ENCODE data around the gene NDUFA13.

The NDUFA13 gene

DNA sequence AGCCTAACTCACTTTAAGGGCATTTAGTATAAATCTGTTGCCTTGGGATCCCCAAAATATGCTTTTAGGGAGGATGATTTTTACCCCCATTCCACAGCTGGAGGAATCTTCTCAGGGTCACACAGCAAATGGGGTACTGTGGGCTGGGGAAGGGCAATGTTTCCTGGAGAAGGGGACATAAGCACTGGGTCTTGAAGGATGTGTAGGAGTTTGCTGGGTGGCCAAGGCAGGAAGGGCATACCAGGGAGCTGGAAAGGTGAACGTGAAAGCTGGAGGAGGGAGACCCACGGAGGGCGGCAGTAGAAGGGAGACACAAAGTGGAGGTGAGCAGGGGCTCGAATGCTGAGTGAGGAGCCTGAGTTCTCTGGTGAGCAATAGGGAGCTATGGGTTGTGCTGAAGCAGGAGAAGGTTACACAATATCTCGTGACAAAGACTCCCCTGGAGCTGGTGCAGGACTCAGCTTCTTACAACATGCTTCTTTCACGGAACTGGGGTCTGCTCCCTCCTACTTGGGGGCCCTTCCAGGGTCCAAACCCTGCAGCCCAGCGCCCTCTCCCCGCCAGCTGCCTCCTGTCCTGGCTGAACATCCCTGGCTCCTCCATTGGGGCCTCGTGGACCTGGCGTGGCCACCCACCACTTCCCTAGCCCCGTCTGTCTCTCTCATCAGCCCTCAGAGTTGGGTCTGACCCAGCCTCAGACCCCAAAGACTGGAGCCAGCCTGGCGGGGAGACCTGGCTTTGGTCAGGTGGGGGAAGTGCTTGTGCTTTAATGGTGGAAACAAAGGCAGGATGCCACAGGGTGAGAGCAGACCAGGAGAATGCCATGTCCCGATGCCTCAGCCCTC is 33.1 kb downstream of the NDUFA13 start:
- no peak overlapping the region for H3K4me3 ChIP-seq (ENCODE audit: low read depth, low read length, poor library complexity, severe bottlenecking)
- no peak overlapping the region for H3K4me2 ChIP-seq (ENCODE audit: low read length)
- H3K9me2 ChIP-seq (ENCODE audit: low read depth, low read length) = no peaks in the 10 kb centered on the region
- no peak for TF ChIP-seq EZH2 (IDR thresholded peaks at IDR 0.05; ENCODE audit: borderline replicate concordance, low read length)
- TF ChIP-seq, protein P1, sequence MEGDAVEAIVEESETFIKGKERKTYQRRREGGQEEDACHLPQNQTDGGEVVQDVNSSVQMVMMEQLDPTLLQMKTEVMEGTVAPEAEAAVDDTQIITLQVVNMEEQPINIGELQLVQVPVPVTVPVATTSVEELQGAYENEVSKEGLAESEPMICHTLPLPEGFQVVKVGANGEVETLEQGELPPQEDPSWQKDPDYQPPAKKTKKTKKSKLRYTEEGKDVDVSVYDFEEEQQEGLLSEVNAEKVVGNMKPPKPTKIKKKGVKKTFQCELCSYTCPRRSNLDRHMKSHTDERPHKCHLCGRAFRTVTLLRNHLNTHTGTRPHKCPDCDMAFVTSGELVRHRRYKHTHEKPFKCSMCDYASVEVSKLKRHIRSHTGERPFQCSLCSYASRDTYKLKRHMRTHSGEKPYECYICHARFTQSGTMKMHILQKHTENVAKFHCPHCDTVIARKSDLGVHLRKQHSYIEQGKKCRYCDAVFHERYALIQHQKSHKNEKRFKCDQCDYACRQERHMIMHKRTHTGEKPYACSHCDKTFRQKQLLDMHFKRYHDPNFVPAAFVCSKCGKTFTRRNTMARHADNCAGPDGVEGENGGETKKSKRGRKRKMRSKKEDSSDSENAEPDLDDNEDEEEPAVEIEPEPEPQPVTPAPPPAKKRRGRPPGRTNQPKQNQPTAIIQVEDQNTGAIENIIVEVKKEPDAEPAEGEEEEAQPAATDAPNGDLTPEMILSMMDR (IDR thresholded peaks at IDR 0.05; ENCODE audit: low read length) = no peak
- H3K79me2 ChIP-seq (ENCODE audit: insufficient read depth, low read length) = no peaks in the 10 kb centered on the region
- no peaks in the 10 kb centered on the region for H3K36me3 ChIP-seq (ENCODE audit: insufficient read depth, low read length)
- H3K27me3 ChIP-seq (ENCODE audit: insufficient read depth, low read length) = 0 out of 2 replicates have a peak, but pooled peaks cover 4% of the 10 kb centered on the region
- no peaks in the 10 kb centered on the region for H3F3A ChIP-seq (ENCODE audit: insufficient read depth, low read length)
- H4K20me1 ChIP-seq (ENCODE audit: insufficient read depth, low read length) = no peaks in the 10 kb centered on the region
- no peak overlapping the region for H2AFZ ChIP-seq (ENCODE audit: low read length)
- no peak overlapping the region for H3K27ac ChIP-seq (ENCODE audit: low read depth, low read length, poor library complexity, severe bottlenecking)
- no peak overlapping the region for H3K9ac ChIP-seq (ENCODE audit: low read length)
- no peaks in the 10 kb centered on the region for H3K4me1 ChIP-seq (ENCODE audit: insufficient read depth, low read length, severe bottlenecking)
- no peaks in the 10 kb centered on the region for H3K9me3 ChIP-seq (ENCODE audit: low read length)

DNA sequence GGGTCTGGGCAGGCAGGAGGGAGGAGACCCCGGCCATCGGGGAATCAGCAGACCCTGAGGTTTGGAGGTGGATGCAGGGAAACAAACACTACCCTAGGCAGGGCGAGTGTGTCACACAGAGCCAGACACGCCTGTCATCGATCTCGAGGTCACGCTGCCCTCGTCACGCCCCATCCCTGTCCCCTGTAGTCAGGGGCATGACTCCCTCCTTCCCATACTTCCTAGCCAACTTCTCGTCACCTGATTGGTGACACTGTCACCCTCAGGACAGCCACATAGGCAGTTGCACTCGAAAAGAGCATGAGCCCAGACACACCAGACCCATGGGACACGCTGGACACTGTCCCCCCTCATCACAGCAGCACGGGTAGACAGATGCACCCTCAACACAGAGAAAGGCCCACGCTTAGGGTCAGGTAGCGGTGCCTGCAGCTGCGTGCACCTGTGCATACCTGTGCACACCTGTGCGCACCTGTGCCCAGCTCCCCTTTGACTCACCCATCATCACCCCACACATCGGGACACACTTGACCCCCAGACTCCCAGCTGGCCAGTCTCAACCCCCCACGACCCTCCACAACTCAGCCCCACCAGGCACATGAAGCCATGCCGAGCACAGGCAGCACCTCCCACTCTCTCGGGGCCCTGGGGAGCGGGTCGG is 33.9 kb downstream of the NDUFA13 start:
- Histone ChIP-seq H3F3A (ENCODE audit: insufficient read depth, low read length) (no peaks in the 10 kb centered on the region), H3K27ac (ENCODE audit: low read depth, low read length, poor library complexity, severe bottlenecking) (no peak overlapping the region), H3K9me3 (ENCODE audit: low read length) (no peaks in the 10 kb centered on the region), H3K4me3 (ENCODE audit: low read depth, low read length, poor library complexity, severe bottlenecking) (no peak overlapping the region), H3K4me2 (ENCODE audit: low read length) (no peak overlapping the region), H3K9ac (ENCODE audit: low read length) (no peak overlapping the region), H3K4me1 (ENCODE audit: insufficient read depth, low read length, severe bottlenecking) (no peaks in the 10 kb centered on the region), H3K9me2 (ENCODE audit: low read depth, low read length) (no peaks in the 10 kb centered on the region), H2AFZ (ENCODE audit: low read length) (no peak overlapping the region), H3K27me3 (ENCODE audit: insufficient read depth, low read length) (0 out of 2 replicates have a peak, but pooled peaks cover 4% of the 10 kb centered on the region), H3K79me2 (ENCODE audit: insufficient read depth, low read length) (no peaks in the 10 kb centered on the region), H3K36me3 (ENCODE audit: insufficient read depth, low read length) (no peaks in the 10 kb centered on the region), H4K20me1 (ENCODE audit: insufficient read depth, low read length) (no peaks in the 10 kb centered on the region)
- TF ChIP-seq EZH2 (IDR thresholded peaks at IDR 0.05; ENCODE audit: borderline replicate concordance, low read length) = no peak
- TF ChIP-seq, protein P1 (IDR thresholded peaks at IDR 0.05; ENCODE audit: low read length) = no peak

DNA sequence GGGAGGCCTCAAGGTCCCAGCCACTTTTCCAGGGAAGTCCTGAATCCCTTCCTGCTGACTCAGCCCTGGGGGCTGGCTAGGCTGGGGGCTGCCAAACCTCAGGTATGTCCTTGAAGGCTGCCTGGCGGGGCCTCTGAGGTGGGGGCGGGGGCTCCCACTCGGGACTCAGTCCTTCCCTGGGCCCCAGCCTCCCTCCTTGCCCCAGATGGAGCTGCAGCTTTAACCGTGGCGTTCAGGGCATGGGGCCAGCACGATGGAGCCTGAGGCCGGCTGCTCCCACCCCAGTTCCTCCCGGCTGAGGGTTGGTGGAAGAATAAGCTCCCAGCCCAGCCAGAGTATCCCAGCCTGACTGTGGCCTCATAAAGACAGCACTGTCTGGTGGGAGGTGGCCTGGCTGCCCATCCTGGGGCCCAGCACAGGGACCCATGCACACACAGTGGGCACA is 34.5 kb downstream of the NDUFA13 start:
- no peak for TF ChIP-seq EZH2 (IDR thresholded peaks at IDR 0.05; ENCODE audit: borderline replicate concordance, low read length)
- TF ChIP-seq, protein P1 (IDR thresholded peaks at IDR 0.05; ENCODE audit: low read length) = no peak
- H4K20me1 ChIP-seq (ENCODE audit: insufficient read depth, low read length) = no peaks in the 10 kb centered on the region

More for the DNA sequence above, 34.5 kb downstream of the NDUFA13 start:
- no peaks in the 10 kb centered on the region for H3F3A ChIP-seq (ENCODE audit: insufficient read depth, low read length)
- no peak overlapping the region for H3K4me2 ChIP-seq (ENCODE audit: low read length)
- no peaks in the 10 kb centered on the region for H3K4me1 ChIP-seq (ENCODE audit: insufficient read depth, low read length, severe bottlenecking)
- H2AFZ ChIP-seq (ENCODE audit: low read length) = no peak overlapping the region
- 0 out of 2 replicates have a peak, but pooled peaks cover 4% of the 10 kb centered on the region for H3K27me3 ChIP-seq (ENCODE audit: insufficient read depth, low read length)
- no peak overlapping the region for H3K27ac ChIP-seq (ENCODE audit: low read depth, low read length, poor library complexity, severe bottlenecking)
- no peaks in the 10 kb centered on the region for H3K9me3 ChIP-seq (ENCODE audit: low read length)
- H3K4me3 ChIP-seq (ENCODE audit: low read depth, low read length, poor library complexity, severe bottlenecking) = no peak overlapping the region
- H3K9me2 ChIP-seq (ENCODE audit: low read depth, low read length) = no peaks in the 10 kb centered on the region
- no peaks in the 10 kb centered on the region for H3K36me3 ChIP-seq (ENCODE audit: insufficient read depth, low read length)
- H3K79me2 ChIP-seq (ENCODE audit: insufficient read depth, low read length) = no peaks in the 10 kb centered on the region
- no peak overlapping the region for H3K9ac ChIP-seq (ENCODE audit: low read length)
